ENCODE data around the gene GGPS1. TPM values are rescaled to one million over a fixed set of nuclear protein-coding genes. Genes with fewer than 3 reads are reported as not detected.
A peak's percentile ranks its signal among the peaks of the same experiment; 100 is the strongest.
"Not testable (repeated sequence)": the region's sequence is repeated elsewhere in the genome, so short reads cannot be mapped to it uniquely, and the experiment has no call there.

The GGPS1 gene
- polyA plus RNA-seq, 4 donors, result 19.7 to 36.2 (median 23.0) TPM

GRCh38 chr1:235297579-235297978 lies 30.8 kb upstream of the GGPS1 start:
- FAIRE-seq (peak; percentile 68), DNase-seq (peak in 1 of 2 donors; percentile 58)
- H3K27ac ChIP-seq (ENCODE audit: low read depth in 1 of 3, low read length in 2 of 3), result no peak overlapping the region
- no peaks in the 10 kb centered on the region for H3K27me3 ChIP-seq (ENCODE audit: control insufficient read depth in 3 of 3, insufficient read depth in 3 of 3, low read length in 3 of 3)
- peaks cover 0 to 5% (median 0%) of the 10 kb centered on the region in 3 donors for H3K4me1 ChIP-seq (ENCODE audit: control insufficient read depth in 3 of 3, insufficient read depth in 2 of 3, low read depth in 1 of 3, low read length in 2 of 3)
- peaks cover 0 to 2% (median 0%) of the 10 kb centered on the region in 3 donors for H3K36me3 ChIP-seq (ENCODE audit: control insufficient read depth in 3 of 3, insufficient read depth in 2 of 3, low read depth in 1 of 3, low read length in 3 of 3)
- 53 to 62% (median 55%) methylated on average over 3 of the region's 3 CpGs for WGBS, 3 donors
- no peak overlapping the region for H3K4me3 ChIP-seq (ENCODE audit: low read depth in 1 of 3, low read length in 3 of 3)
- peaks cover 0 to 15% of the 10 kb centered on the region in 2 donors for H3K9me3 ChIP-seq (ENCODE audit: control insufficient read depth in 2 of 2, insufficient read depth in 1 of 2, low read depth in 1 of 2, low read length in 1 of 2)

DNA sequence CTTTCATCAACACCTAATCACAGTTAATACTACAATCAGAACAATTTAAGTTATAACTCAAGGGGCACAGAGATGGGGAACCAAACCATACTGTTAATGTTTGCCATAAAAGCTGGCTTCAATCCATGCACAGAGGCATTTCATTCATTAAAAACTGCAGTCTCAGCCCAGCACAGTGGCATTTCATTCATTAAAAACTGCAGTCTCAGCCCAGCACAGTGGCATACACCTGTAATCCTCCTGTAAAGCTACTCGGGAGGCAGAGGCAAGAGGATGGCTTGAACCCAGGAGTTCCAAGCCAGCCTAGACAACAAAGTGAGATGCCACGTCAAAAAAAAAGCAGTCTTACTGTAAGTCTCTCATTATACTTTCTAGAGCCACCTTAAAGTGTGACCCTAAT lies 29.6 kb upstream of the GGPS1 start:
- no peak for FAIRE-seq
- peak overlapping the region in 1 of 3 donors; percentile 17 for H3K27ac ChIP-seq (ENCODE audit: low read depth in 1 of 3, low read length in 2 of 3)

GRCh38 chr1:235299169-235299858 lies 29.1 kb upstream of the GGPS1 start:
- Histone ChIP-seq H3K4me1 (ENCODE audit: control insufficient read depth in 3 of 3, insufficient read depth in 2 of 3, low read depth in 1 of 3, low read length in 2 of 3) (peaks cover 0 to 5% (median 0%) of the 10 kb centered on the region in 3 donors), H3K27ac (ENCODE audit: low read depth in 1 of 3, low read length in 2 of 3) (no peak overlapping the region), H3K9me3 (ENCODE audit: control insufficient read depth in 2 of 2, insufficient read depth in 1 of 2, low read depth in 1 of 2, low read length in 1 of 2) (peaks cover 0 to 15% of the 10 kb centered on the region in 2 donors), H3K36me3 (ENCODE audit: control insufficient read depth in 3 of 3, insufficient read depth in 2 of 3, low read depth in 1 of 3, low read length in 3 of 3) (peaks cover 0 to 4% (median 0%) of the 10 kb centered on the region in 3 donors), H3K27me3 (ENCODE audit: control insufficient read depth in 3 of 3, insufficient read depth in 3 of 3, low read length in 3 of 3) (no peaks in the 10 kb centered on the region), H3K4me3 (ENCODE audit: low read depth in 1 of 3, low read length in 3 of 3) (no peak overlapping the region)
- WGBS, 3 donors, result 16 to 50% (median 43%) methylated on average over 10 of the region's 10 CpGs
- DNase-seq (peak in 1 of 2 donors; percentile 19), FAIRE-seq (no peak)

More for the DNA sequence above, 29.6 kb upstream of the GGPS1 start:
- Histone ChIP-seq H3K4me3 (ENCODE audit: low read depth in 1 of 3, low read length in 3 of 3) (no peak overlapping the region), H3K36me3 (ENCODE audit: control insufficient read depth in 3 of 3, insufficient read depth in 2 of 3, low read depth in 1 of 3, low read length in 3 of 3) (peaks cover 0 to 4% (median 0%) of the 10 kb centered on the region in 3 donors), H3K4me1 (ENCODE audit: control insufficient read depth in 3 of 3, insufficient read depth in 2 of 3, low read depth in 1 of 3, low read length in 2 of 3) (peaks cover 0 to 5% (median 0%) of the 10 kb centered on the region in 3 donors), H3K9me3 (ENCODE audit: control insufficient read depth in 2 of 2, insufficient read depth in 1 of 2, low read depth in 1 of 2, low read length in 1 of 2) (peaks cover 0 to 15% of the 10 kb centered on the region in 2 donors), H3K27me3 (ENCODE audit: control insufficient read depth in 3 of 3, insufficient read depth in 3 of 3, low read length in 3 of 3) (no peaks in the 10 kb centered on the region)
- 17 to 43% (median 21%) methylated on average over 2 of the region's 2 CpGs for WGBS, 3 donors
- DNase-seq, result no peak

DNA sequence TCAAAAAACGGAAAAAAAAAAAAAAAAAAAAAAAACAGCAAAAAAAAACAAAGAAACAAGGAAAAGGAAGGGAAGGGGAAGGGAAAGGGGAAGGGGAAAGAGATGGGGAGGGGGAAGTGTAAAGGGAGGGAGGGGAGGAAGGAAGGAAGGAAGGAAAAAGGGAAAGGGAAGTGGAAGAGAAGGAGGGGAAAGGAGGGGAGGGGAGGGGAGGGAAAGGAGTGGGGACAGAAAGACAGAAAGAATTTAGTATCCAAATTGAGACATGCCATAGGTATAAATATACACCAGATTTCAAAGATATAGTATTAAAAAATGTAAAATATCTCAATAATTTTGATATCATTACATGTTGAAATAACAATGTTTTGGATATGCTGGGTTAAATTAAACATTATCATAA lies 26.2 kb upstream of the GGPS1 start:
- H3K27ac ChIP-seq (ENCODE audit: low read depth in 1 of 3, low read length in 2 of 3), result no peak overlapping the region
- H3K4me3 ChIP-seq (ENCODE audit: low read depth in 1 of 3, low read length in 3 of 3), result no peak overlapping the region
- H3K4me1 ChIP-seq (ENCODE audit: control insufficient read depth in 3 of 3, insufficient read depth in 2 of 3, low read depth in 1 of 3, low read length in 2 of 3), result peaks cover 0 to 16% (median 3%) of the 10 kb centered on the region in 3 donors
- no peaks in the 10 kb centered on the region for H3K9me3 ChIP-seq (ENCODE audit: control insufficient read depth in 2 of 2, insufficient read depth in 1 of 2, low read depth in 1 of 2, low read length in 1 of 2)
- DNase-seq (no peak), FAIRE-seq (no peak)
- 58 to 100% (median 88%) methylated on average over 1 of the region's 1 CpG for WGBS, 3 donors
- no peaks in the 10 kb centered on the region for H3K27me3 ChIP-seq (ENCODE audit: control insufficient read depth in 3 of 3, insufficient read depth in 3 of 3, low read length in 3 of 3)
- H3K36me3 ChIP-seq (ENCODE audit: control insufficient read depth in 3 of 3, insufficient read depth in 2 of 3, low read depth in 1 of 3, low read length in 3 of 3), result peaks cover 0 to 4% (median 0%) of the 10 kb centered on the region in 3 donors

- Histone ChIP-seq H3K9me3 (ENCODE audit: control insufficient read depth in 2 of 2, insufficient read depth in 1 of 2, low read depth in 1 of 2, low read length in 1 of 2) (no peaks in the 10 kb centered on the region), H3K4me3 (ENCODE audit: low read depth in 1 of 3, low read length in 3 of 3) (no peak overlapping the region), H3K27ac (ENCODE audit: low read depth in 1 of 3, low read length in 2 of 3) (peak overlapping the region in 2 of 3 donors; percentile 14 to 27), H3K27me3 (ENCODE audit: control insufficient read depth in 3 of 3, insufficient read depth in 3 of 3, low read length in 3 of 3) (no peaks in the 10 kb centered on the region), H3K4me1 (ENCODE audit: control insufficient read depth in 3 of 3, insufficient read depth in 2 of 3, low read depth in 1 of 3, low read length in 2 of 3) (peaks cover 0 to 16% (median 3%) of the 10 kb centered on the region in 3 donors), H3K36me3 (ENCODE audit: control insufficient read depth in 3 of 3, insufficient read depth in 2 of 3, low read depth in 1 of 3, low read length in 3 of 3) (peaks cover 0 to 7% (median 0%) of the 10 kb centered on the region in 3 donors)
- peak in 1 of 2 donors; percentile 27 for DNase-seq
- no peak for FAIRE-seq
- 38 to 51% (median 39%) methylated on average over 6 of the region's 6 CpGs for WGBS, 3 donors
These were observed 23.6 kb upstream of the GGPS1 start for GRCh38 chr1:235304549-235305451.

DNA sequence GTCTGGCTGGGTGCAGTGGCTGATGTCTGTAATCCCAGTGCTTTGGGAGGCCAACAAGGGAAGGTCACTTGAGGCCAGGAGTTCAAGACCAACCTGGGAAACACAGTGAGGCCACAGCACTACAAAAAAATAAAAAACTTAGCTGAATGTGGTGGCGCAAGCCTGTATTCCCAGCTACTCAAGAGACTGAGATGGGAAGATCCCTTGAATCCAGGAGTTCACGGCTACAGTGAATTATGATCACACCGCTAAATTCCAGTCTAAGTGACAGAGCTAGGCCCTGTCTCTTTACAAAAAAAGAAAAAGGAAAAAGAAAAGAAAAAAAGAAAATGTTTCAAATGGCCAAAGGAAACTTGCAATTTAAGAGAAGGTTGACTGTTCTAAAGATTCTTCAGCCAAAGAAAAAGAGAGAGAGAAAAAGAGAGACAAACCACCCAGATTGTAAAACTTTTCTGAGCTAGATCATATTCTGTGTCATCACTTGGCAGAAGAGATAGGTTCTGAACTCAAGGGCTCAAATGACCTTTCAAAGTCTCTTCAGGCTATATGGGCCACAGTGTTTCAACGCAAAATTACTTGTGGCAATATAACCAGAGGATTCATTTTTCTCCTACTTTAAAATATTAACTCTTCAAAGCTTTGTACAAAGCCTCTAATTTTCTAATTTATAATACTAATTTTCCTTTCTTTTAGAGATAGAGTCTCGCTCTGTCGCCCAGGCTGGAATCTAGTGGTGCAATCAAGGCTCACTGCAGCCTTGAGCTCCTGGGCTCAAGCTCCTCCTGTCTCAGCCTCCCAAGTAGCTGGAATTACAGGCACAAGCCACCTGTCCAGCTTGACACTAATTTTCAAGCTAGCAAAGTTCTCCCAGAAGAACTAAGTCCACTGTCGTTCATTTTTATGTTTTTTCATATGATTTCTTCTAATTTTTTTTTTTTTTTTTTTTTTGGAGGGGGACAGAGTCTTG lies 20.9 kb upstream of the GGPS1 start:
- FAIRE-seq, result no peak
- 82 to 90% (median 85%) methylated on average over 7 of the region's 7 CpGs for WGBS, 3 donors
- H3K36me3 ChIP-seq (ENCODE audit: control insufficient read depth in 3 of 3, insufficient read depth in 2 of 3, low read depth in 1 of 3, low read length in 3 of 3), result peaks cover 0 to 8% (median 0%) of the 10 kb centered on the region in 3 donors
- H3K27me3 ChIP-seq (ENCODE audit: control insufficient read depth in 3 of 3, insufficient read depth in 3 of 3, low read length in 3 of 3), result no peaks in the 10 kb centered on the region
- H3K4me1 ChIP-seq (ENCODE audit: control insufficient read depth in 3 of 3, insufficient read depth in 2 of 3, low read depth in 1 of 3, low read length in 2 of 3), result peaks cover 2 to 14% (median 3%) of the 10 kb centered on the region in 3 donors
- H3K27ac ChIP-seq (ENCODE audit: low read depth in 1 of 3, low read length in 2 of 3), result no peak overlapping the region
- H3K4me3 ChIP-seq (ENCODE audit: low read depth in 1 of 3, low read length in 3 of 3), result no peak overlapping the region
- H3K9me3 ChIP-seq (ENCODE audit: control insufficient read depth in 2 of 2, insufficient read depth in 1 of 2, low read depth in 1 of 2, low read length in 1 of 2), result no peaks in the 10 kb centered on the region
- DNase-seq, result no peak

DNA sequence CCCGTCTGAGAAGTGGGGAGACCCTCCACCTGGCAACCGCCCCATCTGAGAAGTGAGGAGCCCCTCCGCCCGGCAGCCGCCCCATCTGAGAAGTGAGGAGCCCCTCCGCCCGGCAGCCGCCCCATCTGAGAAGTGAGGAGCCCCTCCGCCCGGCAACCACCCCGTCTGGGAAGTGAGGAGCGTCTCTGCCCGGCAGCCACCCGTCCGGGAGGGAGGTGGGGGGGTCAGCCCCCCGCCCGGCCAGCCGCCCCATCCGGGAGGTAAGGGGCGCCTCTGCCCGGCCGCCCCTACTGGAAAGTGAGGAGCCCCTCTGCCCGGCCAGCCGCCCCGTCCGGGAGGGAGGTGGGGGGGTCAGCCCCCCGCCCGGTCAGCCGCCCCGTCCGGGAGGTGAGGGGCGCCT lies 19.2 kb upstream of the GGPS1 start:
- not testable (repeated sequence) for H3K9me3 ChIP-seq (ENCODE audit: control insufficient read depth in 2 of 2, insufficient read depth in 1 of 2, low read depth in 1 of 2, low read length in 1 of 2); FAIRE-seq; H3K27me3 ChIP-seq (ENCODE audit: control insufficient read depth in 3 of 3, insufficient read depth in 3 of 3, low read length in 3 of 3); H3K27ac ChIP-seq (ENCODE audit: low read depth in 1 of 3, low read length in 2 of 3); H3K36me3 ChIP-seq (ENCODE audit: control insufficient read depth in 3 of 3, insufficient read depth in 2 of 3, low read depth in 1 of 3, low read length in 3 of 3); DNase-seq; H3K4me3 ChIP-seq (ENCODE audit: low read depth in 1 of 3, low read length in 3 of 3)
- WGBS, 3 donors, result 93 to 100% (median 95%) methylated on average over 3 to 32 of the region's 32 CpGs
- H3K4me1 ChIP-seq (ENCODE audit: control insufficient read depth in 3 of 3, insufficient read depth in 2 of 3, low read depth in 1 of 3, low read length in 2 of 3), result peaks cover 2 to 19% (median 3%) of the 10 kb centered on the region in 3 donors
